Muscle layer of duodenum (tissue), 2 donors: ENCODE data around the gene STRIP1.
"Not testable (repeated sequence)": the region's sequence is repeated elsewhere in the genome, so short reads cannot be mapped to it uniquely, and the experiment has no call there.

Experiments used
- H3K27ac ChIP-seq: one replicate; pipeline ENCODE4 v1.7.0; 2013; ENCODE audit warnings: mild to moderate bottlenecking, low read length
- H3K27me3 ChIP-seq: one replicate; pipeline ENCODE4 v1.7.0; 2013; ENCODE audit warnings: low read depth, mild to moderate bottlenecking, control low read depth, low read length
- H3K36me3 ChIP-seq, 2 donors: one replicate each; pipeline ENCODE4 v1.7.0; 2013; ENCODE audit warnings: low read length in 2 of 2, control low read depth in 1 of 2, mild to moderate bottlenecking in 1 of 2; ENCODE audit not compliant: insufficient read depth in 2 of 2, control insufficient read depth in 1 of 2
- H3K4me1 ChIP-seq, 2 donors: one replicate each; pipeline ENCODE4 v1.7.0; 2013; ENCODE audit warnings: low read length in 2 of 2, mild to moderate bottlenecking in 2 of 2, control low read depth in 1 of 2, moderate library complexity in 1 of 2; ENCODE audit not compliant: insufficient read depth in 2 of 2, control insufficient read depth in 1 of 2
- H3K4me3 ChIP-seq, 2 donors: one replicate each; pipeline ENCODE4 v1.7.0; 2013; ENCODE audit warnings: low read length in 2 of 2, low read depth in 1 of 2, mild to moderate bottlenecking in 1 of 2
- H3K9me3 ChIP-seq, 2 donors: one replicate each; pipeline ENCODE4 v1.7.0; 2013; ENCODE audit warnings: low read length in 2 of 2, control low read depth in 1 of 2, mild to moderate bottlenecking in 1 of 2; ENCODE audit not compliant: control insufficient read depth in 1 of 2
- donor health status: healthy.

The STRIP1 gene

DNA sequence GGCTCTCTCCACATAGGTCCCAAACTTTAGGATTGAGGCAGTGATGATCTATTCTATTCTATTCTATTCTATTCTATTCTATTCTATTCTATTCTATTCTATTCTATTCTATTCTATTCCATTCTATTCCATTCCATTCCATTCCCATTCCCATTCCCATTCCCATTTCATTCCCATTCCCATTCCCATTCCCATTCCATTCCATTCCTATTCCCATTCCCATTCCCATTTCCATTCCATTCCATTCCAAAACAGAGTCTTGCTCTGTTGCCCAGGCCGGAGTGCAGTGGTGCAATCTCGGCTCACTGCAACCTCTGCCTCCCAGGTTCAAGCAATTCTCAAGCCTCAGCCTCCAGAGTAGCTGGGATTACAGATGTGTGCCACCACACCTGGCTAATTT, 45.6 kb downstream of the STRIP1 start:
- H3K4me1 ChIP-seq = peaks cover 3 to 17% of the 10 kb centered on the region in 2 donors
- H3K27ac ChIP-seq, H3K9me3 ChIP-seq, H3K4me3 ChIP-seq, H3K27me3 ChIP-seq, H3K36me3 ChIP-seq: not testable (repeated sequence)

DNA sequence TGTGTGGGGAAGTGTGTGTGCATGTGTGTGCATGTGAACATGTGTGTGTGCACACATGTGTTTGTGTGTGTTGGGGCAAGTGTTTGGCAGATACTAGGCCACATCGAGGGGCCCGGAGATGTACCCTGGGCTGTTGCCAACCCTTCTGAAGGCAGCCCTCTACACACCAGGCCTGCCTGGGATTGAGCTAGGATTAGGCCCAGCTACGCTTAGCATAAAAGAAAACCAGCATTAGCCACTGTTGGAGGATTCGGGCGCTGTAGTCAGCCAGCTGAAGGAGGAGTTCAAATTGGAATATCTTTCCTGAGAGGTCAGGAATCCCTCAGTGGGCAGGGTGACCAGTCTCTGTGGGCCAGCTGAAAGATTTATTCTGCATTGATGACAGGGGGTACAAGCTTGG, 46.6 kb downstream of the STRIP1 start:
- Histone ChIP-seq H3K4me3 (no peak overlapping the region), H3K27ac (no peak overlapping the region), H3K4me1 (peaks cover 4 to 17% of the 10 kb centered on the region in 2 donors), H3K9me3 (no peaks in the 10 kb centered on the region), H3K27me3 (peaks cover 8% of the 10 kb centered on the region), H3K36me3 (no peaks in the 10 kb centered on the region)

DNA sequence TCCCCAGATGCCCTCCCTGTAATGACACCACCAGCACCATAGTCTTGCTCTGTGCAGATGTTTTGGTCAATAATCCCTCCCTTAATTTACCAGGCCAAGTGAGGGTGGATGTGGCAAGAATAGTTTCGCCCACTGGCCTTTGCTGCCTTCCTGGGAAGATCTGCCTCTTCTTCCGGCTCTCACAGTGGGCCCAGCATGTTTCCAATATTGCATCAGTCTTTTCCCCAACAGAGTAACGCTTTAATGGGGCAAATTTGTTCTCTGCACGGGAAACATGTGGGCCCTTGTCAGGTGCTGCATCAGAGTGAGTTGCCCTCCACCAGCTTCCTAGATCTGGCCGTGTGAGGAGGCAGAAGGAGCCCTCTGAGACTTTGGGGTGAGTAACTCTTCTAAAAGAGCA, 48.1 kb downstream of the STRIP1 start:
- Histone ChIP-seq H3K36me3 (no peaks in the 10 kb centered on the region), H3K4me3 (no peak overlapping the region), H3K9me3 (no peaks in the 10 kb centered on the region), H3K27ac (no peak overlapping the region), H3K4me1 (peaks cover 4 to 17% of the 10 kb centered on the region in 2 donors), H3K27me3 (no peaks in the 10 kb centered on the region)

DNA sequence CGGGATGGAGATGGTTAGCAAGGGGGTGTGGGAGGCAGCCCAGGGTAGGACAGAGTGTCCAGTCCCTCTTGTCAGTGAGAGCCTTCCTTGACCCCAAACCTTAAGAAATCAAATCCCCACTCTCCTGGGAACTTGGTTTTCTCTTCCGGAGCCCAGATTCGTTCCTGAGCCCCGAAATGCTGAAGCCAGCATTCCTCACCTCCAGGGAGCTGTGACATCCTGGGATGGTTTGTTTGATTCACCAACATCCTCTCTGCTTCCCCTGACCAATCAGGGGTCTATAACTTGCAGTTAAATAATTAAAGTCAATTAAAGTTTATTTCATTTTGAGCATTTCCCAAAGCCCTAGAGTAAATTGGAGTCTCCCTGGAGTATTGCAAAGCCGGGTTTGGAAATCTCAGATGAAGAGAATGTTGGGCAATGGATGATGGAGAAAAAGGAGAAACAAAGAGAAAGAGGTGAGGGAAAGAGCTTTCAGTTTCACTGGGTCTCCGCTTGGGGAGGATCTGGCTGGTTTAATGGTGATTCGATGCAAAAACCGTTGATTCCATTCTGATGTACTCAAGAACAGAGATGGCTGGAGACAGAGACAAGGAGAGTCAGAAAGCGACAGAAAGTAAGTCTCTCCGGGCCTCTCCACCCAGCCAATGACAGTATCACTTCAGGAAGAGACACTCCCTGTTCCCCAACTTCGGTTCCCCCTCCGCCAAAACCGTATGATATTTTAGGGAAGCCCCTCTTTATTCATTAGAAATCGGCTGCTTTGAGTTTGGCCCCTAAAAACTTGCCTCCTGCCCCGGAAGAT, 48.8 kb downstream of the STRIP1 start:
- Histone ChIP-seq H3K4me3 (peak overlapping the region; percentile 69 to 81), H3K36me3 (no peaks in the 10 kb centered on the region), H3K27ac (no peak overlapping the region), H3K4me1 (peaks cover 4 to 17% of the 10 kb centered on the region in 2 donors), H3K9me3 (no peaks in the 10 kb centered on the region), H3K27me3 (no peaks in the 10 kb centered on the region)

DNA sequence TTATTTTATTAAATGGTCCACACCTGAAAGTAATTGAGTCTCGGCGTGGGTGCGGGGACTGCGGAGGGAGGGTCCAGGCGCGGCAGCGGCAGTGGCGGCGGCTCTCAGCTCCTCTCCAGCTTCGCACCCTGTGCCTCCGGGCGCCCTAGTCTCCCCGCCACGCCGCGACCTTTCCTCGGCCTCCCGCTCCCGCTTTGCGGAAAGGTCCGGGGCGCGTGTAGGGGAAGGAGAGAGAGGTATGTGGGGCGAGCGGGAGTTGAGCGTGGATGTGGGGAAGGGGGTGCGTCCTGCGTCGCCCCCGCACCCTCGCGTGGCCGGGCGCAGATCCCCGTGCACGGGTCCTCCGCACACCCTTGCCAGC, 49.4 kb downstream of the STRIP1 start:
- Histone ChIP-seq H3K36me3 (no peaks in the 10 kb centered on the region), H3K4me1 (peaks cover 4 to 17% of the 10 kb centered on the region in 2 donors), H3K27me3 (no peaks in the 10 kb centered on the region), H3K27ac (no peak overlapping the region), H3K9me3 (no peaks in the 10 kb centered on the region), H3K4me3 (peak overlapping the region; percentile 69 to 81)

DNA sequence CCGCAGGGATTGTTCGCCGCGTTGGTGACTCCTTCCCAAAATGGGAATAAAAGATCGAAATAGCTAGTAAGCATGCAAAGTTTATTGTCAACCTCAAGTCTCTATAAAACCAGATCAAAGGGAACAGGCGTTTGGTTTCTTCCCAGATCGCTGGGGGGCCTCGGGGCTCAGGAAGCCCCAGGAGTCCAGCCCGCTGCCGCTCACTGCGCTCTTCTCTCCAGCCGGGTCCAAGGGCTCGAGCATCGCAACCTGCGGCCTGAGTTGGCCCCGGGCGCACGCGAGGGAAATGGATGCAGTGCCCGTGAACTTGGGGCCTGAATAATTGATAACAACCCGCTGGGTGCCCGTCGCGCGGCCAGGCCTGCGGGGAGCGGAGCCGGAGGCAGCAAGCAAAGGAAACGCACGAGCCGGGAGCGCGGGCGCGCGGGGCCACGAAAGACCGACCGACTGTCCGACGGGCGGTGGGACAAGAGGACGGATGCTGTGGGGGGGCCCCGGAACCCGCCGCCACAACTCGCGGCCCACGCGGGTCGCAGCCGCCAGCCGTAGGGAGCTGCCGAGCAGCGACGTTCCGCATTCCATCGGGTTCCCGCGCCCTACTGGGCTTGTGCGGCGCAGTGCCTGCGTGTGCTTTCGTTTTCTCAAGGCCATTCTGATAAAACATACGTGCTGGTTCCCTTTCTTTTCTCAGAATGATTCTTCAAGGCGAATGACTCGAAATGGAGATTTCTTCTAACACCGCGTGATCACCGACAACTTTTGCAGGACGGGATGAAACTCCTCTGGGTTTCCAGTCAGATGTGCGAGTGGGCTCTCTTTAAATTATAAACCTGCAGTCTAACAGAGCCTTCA, 50.0 kb downstream of the STRIP1 start:
- H3K4me3 ChIP-seq = peak overlapping the region; percentile 69 to 81
- peak overlapping the region; percentile 52 for H3K27ac ChIP-seq
- no peaks in the 10 kb centered on the region for H3K27me3 ChIP-seq
- H3K36me3 ChIP-seq = no peaks in the 10 kb centered on the region
- H3K9me3 ChIP-seq = no peaks in the 10 kb centered on the region
- H3K4me1 ChIP-seq = peaks cover 4 to 17% of the 10 kb centered on the region in 2 donors

DNA sequence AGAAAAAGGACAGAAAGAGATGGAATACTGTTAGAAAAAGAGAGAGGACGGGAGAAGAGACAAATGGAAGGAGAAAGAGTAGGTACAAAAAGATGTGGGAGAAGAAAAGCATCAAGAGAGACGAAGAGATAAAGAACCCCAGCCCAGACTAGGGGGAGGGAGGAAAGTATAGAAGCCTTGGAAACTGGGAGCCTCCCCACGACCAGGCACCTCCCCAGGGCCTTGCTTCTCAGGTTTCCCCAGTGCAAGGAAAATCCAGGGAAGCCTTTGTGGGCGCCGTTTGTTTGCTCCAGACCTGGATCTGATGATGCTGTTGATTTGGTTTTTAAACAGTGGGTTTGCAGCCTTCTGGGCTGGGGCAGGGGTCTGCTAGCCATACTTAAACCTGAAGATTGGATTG, 51.2 kb downstream of the STRIP1 start:
- H3K27me3 ChIP-seq = no peaks in the 10 kb centered on the region
- H3K27ac ChIP-seq = no peak overlapping the region
- peaks cover 4 to 17% of the 10 kb centered on the region in 2 donors for H3K4me1 ChIP-seq
- H3K36me3 ChIP-seq = no peaks in the 10 kb centered on the region
- no peak overlapping the region for H3K4me3 ChIP-seq
- no peaks in the 10 kb centered on the region for H3K9me3 ChIP-seq

DNA sequence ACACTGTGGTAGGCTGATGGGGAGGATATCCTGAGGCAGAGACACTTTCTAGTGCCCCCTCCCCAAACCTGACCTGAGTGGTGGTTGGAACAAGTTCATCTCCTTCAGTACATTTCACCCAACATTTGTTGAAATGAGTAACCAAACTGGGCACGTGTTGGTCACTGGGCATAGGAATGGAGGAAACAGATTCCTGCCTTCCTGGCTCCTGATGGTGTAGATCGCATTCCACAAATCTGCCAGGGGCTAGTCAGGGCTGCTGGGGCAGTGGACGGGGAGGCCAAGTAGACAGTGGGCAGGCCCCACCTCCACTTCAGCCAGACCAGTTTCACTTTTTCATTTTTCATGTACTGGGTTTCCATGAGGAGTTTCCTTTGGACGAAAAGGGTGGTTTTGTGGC, 52.5 kb downstream of the STRIP1 start:
- Histone ChIP-seq H3K27me3 (no peaks in the 10 kb centered on the region), H3K9me3 (no peaks in the 10 kb centered on the region), H3K27ac (no peak overlapping the region), H3K4me3 (no peak overlapping the region), H3K4me1 (peaks cover 4 to 17% of the 10 kb centered on the region in 2 donors), H3K36me3 (no peaks in the 10 kb centered on the region)

DNA sequence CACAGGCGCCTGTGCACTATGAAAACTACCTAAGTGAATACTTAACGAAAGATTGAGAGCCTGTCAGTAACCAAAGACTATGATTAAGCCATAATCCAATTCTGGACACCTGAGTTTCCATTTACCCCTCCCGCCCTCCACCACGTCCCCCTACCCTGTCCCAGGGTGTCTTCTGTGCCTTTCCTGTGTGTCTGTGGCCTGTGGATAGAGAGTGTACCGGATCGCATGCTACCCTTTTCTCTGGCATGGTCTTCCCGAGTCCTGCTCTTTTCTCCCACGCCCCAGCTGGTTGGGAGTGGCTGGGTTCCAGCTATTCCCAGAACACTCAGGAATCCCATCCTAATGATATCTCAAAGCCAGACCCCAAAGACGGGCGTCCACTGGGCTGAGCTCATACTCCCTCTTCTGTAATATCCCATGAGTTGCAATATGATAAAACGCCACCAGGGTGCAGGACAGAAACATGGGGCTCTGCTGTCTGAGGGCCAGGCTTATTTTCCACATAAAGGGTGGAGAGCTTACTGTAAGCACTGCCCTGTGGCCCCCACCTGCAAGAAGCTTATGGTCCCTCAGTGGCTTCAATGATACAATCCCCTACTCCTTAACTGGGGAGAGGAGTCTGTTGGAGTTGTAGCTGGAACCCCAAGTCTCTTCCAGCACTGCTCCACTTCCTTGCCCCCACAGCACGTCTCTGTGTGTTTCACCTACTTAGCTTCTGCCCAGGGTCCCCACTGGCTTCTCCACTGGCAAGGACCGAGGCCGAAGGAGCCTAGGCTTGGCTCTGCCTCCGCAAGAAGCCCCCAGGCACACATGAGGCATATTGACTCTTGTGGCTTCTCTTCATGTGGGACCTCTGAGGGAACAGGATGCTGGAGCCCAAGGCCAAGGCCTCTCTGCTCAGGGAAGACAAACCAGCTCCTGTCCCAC, 53.7 kb downstream of the STRIP1 start:
- H3K4me1 ChIP-seq = peaks cover 4 to 14% of the 10 kb centered on the region in 2 donors
- H3K36me3 ChIP-seq = no peaks in the 10 kb centered on the region
- no peaks in the 10 kb centered on the region for H3K9me3 ChIP-seq
- no peak overlapping the region for H3K4me3 ChIP-seq
- H3K27me3 ChIP-seq = no peaks in the 10 kb centered on the region
- H3K27ac ChIP-seq = no peak overlapping the region

DNA sequence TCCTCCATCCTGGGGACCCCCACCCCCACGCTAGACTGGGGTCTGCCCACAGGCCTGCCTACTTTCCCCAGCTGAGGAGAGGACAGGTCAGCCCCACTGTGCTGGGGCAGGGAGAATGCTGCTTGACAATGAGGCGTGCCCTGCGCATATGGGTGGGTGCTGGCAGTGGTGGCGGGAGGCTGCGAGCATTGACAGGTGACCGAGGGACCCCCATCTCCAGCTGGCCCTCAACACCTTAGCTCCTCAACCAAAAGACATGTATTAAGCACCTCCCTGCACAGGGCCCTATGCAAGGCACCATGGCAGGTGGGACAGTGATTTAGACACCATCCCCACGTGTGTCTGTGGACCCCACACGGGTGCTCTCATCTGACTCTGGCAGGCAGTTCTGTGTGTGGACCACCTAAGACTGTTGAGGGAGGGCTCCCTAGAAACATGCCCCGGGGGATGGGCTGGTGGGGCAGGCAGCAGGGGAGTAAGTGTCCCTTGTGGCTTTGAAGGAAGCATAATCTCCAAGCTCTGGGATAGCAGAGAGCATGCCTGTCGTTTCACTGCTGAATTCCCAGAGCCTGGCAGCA, 54.4 kb downstream of the STRIP1 start:
- H3K4me3 ChIP-seq = no peak overlapping the region
- H3K36me3 ChIP-seq = no peaks in the 10 kb centered on the region
- no peaks in the 10 kb centered on the region for H3K27me3 ChIP-seq
- no peak overlapping the region for H3K27ac ChIP-seq
- H3K4me1 ChIP-seq = peaks cover 4 to 6% of the 10 kb centered on the region in 2 donors
- no peaks in the 10 kb centered on the region for H3K9me3 ChIP-seq
